ENCODE results near the gene PADI3.

DNA sequence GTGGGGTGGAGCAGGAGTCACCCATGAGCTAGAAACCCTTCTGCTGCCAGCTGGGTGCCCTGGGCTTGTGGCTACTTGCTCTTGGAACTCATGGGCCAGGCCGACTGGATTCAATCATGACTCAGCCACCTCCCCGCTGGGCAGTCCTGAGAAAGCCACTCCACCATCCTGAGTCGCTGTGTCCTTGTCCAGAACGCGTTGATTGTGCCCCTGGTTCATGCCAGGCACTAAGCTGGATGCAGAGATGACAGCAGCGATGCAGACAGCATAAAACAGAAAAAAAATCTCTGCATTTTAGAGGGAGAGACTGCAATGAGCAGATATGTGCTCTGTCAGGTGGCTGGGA lies 33.4 kb upstream of the PADI3 start:
- TF ChIP-seq SUZ12 (IDR thresholded peaks at IDR 0.05) (no peak), NFRKB (IDR thresholded peaks at IDR 0.05) (no peak), FOXM1 (IDR thresholded peaks at IDR 0.05; ENCODE audit: borderline replicate concordance) (no peak), BHLHE40 (IDR thresholded peaks at IDR 0.05; ENCODE audit: borderline replicate concordance) (no peak), HDGF (IDR thresholded peaks at IDR 0.05; ENCODE audit: borderline replicate concordance) (no peak), ARNT (IDR thresholded peaks at IDR 0.05) (no peak), L3MBTL2 (conservative IDR thresholded peaks at IDR 0.05) (no peak), ELF4 (IDR thresholded peaks at IDR 0.05) (no peak), LEF1 (IDR thresholded peaks at IDR 0.05; ENCODE audit: borderline replicate concordance) (no peak), FOXK2 (IDR thresholded peaks at IDR 0.05) (no peak), SP1 (IDR thresholded peaks at IDR 0.05) (no peak), ZNF384 (IDR thresholded peaks at IDR 0.05) (no peak), TARDBP (IDR thresholded peaks at IDR 0.05) (no peak), FOXA1 (IDR thresholded peaks at IDR 0.05) (no peak)

Data from HEK293T (cell line).